AG04450 (cell line): ENCODE measurements around the gene RETREG1. TPM values are rescaled to one million over a fixed set of nuclear protein-coding genes. Genes with fewer than 3 reads are reported as not detected.

Experiments
- CTCF ChIA-PET: fragments of 300-600, 350-600 bp; formaldehyde crosslinking; extraction: SDS; loops from one replicate; lab custom pipeline; 2022; ENCODE audit warnings: antibody characterized with exemption, inconsistent platforms; lab: Charles Lee
- POLR2A ChIA-PET: fragments of 350-600 bp; formaldehyde crosslinking; extraction: SDS; loops from one replicate; lab custom pipeline; 2021; ENCODE audit warnings: antibody characterized with exemption, inconsistent platforms; lab: Yijun Ruan, JAX
- DNase-seq: peaks from one replicate; pipeline ENCODE4 v3.0.0-alpha.2; 2011; ENCODE audit warnings: low read depth, low spot score
- H3K27ac ChIP-seq: one replicate; pipeline ENCODE4 v1.5.1; 2012; ENCODE audit warnings: low read depth, low read length, control low read depth
- H3K27me3 ChIP-seq: one replicate; pipeline ENCODE4 v1.6.0; 2012; ENCODE audit warnings: low read length; ENCODE audit not compliant: control insufficient read depth, insufficient read depth
- H3K4me3 ChIP-seq: 2 replicates; pipeline ENCODE4 v1.5.1; 2011; ENCODE audit warnings: mild to moderate bottlenecking, low read depth, low read length, control low read depth
- H3K9me3 ChIP-seq: 2 replicates; pipeline ENCODE4 v1.5.1; 2012; ENCODE audit warnings: low read length; ENCODE audit not compliant: control insufficient read depth, insufficient read depth
- CTCF ChIP-seq: IDR thresholded peaks from 2 replicates; pipeline ENCODE4 v1.5.1; 2011; ENCODE audit warnings: low read depth, low read length, control low read depth, inconsistent platforms
- polyA plus RNA-seq: library from polyadenylated mRNA; depleted of rRNA; stranded (reverse); fragments of >200 nt; gene quantifications from 2 replicates; pipeline ENCODE4 v1.2.3, GENCODE V29; 2011

RETREG1 gene
- polyA plus RNA-seq, 1 experiment, result 0.14 TPM

- no peak for DNase-seq
- no peak for TF ChIP-seq CTCF
- H3K4me3 ChIP-seq, result no peak overlapping the region
- no peak overlapping the region for H3K27ac ChIP-seq
- peaks cover 12% of the 10 kb centered on the region for H3K27me3 ChIP-seq
- H3K9me3 ChIP-seq, result no peaks in the 10 kb centered on the region
- POLR2A ChIA-PET, result no interaction called here
- CTCF ChIA-PET, result no interaction called here
Observed at GRCh38 chr5:16606628-16607027, 10.2 kb downstream of the RETREG1 start.

GRCh38 chr5:16603701-16604100 is 13.1 kb downstream of the RETREG1 start:
- Histone ChIP-seq H3K4me3 (no peak overlapping the region), H3K27me3 (peaks cover 17% of the 10 kb centered on the region), H3K27ac (no peak overlapping the region), H3K9me3 (no peaks in the 10 kb centered on the region)
- DNase-seq, result no peak
- ChIA-PET CTCF (no interaction called here), POLR2A (no interaction called here)
- no peak for TF ChIP-seq CTCF

- no peak for DNase-seq
- H3K27ac ChIP-seq, result no peak overlapping the region
- H3K4me3 ChIP-seq, result no peak overlapping the region
- peaks cover 17% of the 10 kb centered on the region for H3K27me3 ChIP-seq
- ChIA-PET CTCF (no interaction called here), POLR2A (no interaction called here)
- H3K9me3 ChIP-seq, result no peaks in the 10 kb centered on the region
- no peak for TF ChIP-seq CTCF
Observed at GRCh38 chr5:16603295-16603694, 13.5 kb downstream of the RETREG1 start.

GRCh38 chr5:16602182-16602581 is 14.6 kb downstream of the RETREG1 start:
- no peak for TF ChIP-seq CTCF
- peaks cover 20% of the 10 kb centered on the region for H3K27me3 ChIP-seq
- H3K4me3 ChIP-seq, result no peak overlapping the region
- ChIA-PET CTCF (no interaction called here), POLR2A (no interaction called here)
- no peaks in the 10 kb centered on the region for H3K9me3 ChIP-seq
- DNase-seq, result no peak
- no peak overlapping the region for H3K27ac ChIP-seq

- Histone ChIP-seq H3K27me3 (peaks cover 23% of the 10 kb centered on the region), H3K27ac (no peak overlapping the region), H3K4me3 (no peak overlapping the region), H3K9me3 (no peaks in the 10 kb centered on the region)
- no peak for TF ChIP-seq CTCF
- POLR2A ChIA-PET, result no interaction called here
- CTCF ChIA-PET, result no interaction called here
- no peak for DNase-seq
Observed at GRCh38 chr5:16600946-16601345, 15.9 kb downstream of the RETREG1 start.
